ENCODE measurements around the gene CEP63. TPM values are rescaled to one million over a fixed set of nuclear protein-coding genes. Genes with fewer than 3 reads are reported as not detected.

Gene CEP63
- total and polyA plus RNA-seq, 9 donors = 16.6 to 74.1 (median 22.2) TPM

- H3K4me3 ChIP-seq = no peak overlapping the region
- no peaks in the 10 kb centered on the region for H3K36me3 ChIP-seq
- no peak for DNase-seq
- no peak overlapping the region for H3K27ac ChIP-seq
- no peaks in the 10 kb centered on the region for H3K9me3 ChIP-seq
- H3K4me1 ChIP-seq (ENCODE audit: insufficient read depth) = no peaks in the 10 kb centered on the region
- 66 to 69% (median 68%) methylated on average over 4 of the region's 4 CpGs for WGBS, 3 donors
- intact Hi-C loops (cut with DNase I) = loop anchor here (5.0 to 10.0 kb wide), 4 partner anchors 151 to 1294 kb away; no protein-coding TSS in a partner anchor
- no peak for TF ChIP-seq CTCF (IDR thresholded peaks at IDR 0.05)
- no peak for TF ChIP-seq EP300 (IDR thresholded peaks at IDR 0.05)
- H3K27me3 ChIP-seq = no peaks in the 10 kb centered on the region
Observed at GRCh38 chr3:134603480-134603879, 117.6 kb downstream of the CEP63 start.

GRCh38 chr3:134603956-134604355, 118.1 kb downstream of the CEP63 start:
- intact Hi-C loops (cut with DNase I) = loop anchor here (5.0 to 10.0 kb wide), 4 partner anchors 151 to 1293 kb away; no protein-coding TSS in a partner anchor
- 87 to 89% (median 88%) methylated on average over 13 of the region's 13 CpGs for WGBS, 3 donors
- H3K27ac ChIP-seq = no peak overlapping the region
- no peak overlapping the region for H3K4me3 ChIP-seq
- H3K9me3 ChIP-seq = no peaks in the 10 kb centered on the region
- H3K4me1 ChIP-seq (ENCODE audit: insufficient read depth) = no peaks in the 10 kb centered on the region
- TF ChIP-seq EP300 (IDR thresholded peaks at IDR 0.05) (no peak), POLR2A (IDR thresholded peaks at IDR 0.05) (no peak), CTCF (IDR thresholded peaks at IDR 0.05) (no peak)
- H3K36me3 ChIP-seq = no peaks in the 10 kb centered on the region
- no peaks in the 10 kb centered on the region for H3K27me3 ChIP-seq
- no peak for DNase-seq

- no peaks in the 10 kb centered on the region for H3K9me3 ChIP-seq
- intact Hi-C loops (cut with DNase I) = loop anchor here in 2 of 4 donors (10.0 kb wide), 2 partner anchors 149 to 1289 kb away; no protein-coding TSS in a partner anchor
- H3K4me3 ChIP-seq = no peak overlapping the region
- no peaks in the 10 kb centered on the region for H3K27me3 ChIP-seq
- H3K36me3 ChIP-seq = no peaks in the 10 kb centered on the region
- WGBS, 3 donors = 76 to 79% (median 78%) methylated on average over 6 of the region's 6 CpGs
- TF ChIP-seq CTCF (IDR thresholded peaks at IDR 0.05) = no peak
- TF ChIP-seq POLR2A (IDR thresholded peaks at IDR 0.05) = no peak
- no peak for TF ChIP-seq EP300 (IDR thresholded peaks at IDR 0.05)
- H3K27ac ChIP-seq = no peak overlapping the region
- no peak for DNase-seq
- no peaks in the 10 kb centered on the region for H3K4me1 ChIP-seq (ENCODE audit: insufficient read depth)
Observed at GRCh38 chr3:134605556-134605955, 119.7 kb downstream of the CEP63 start.

- H3K9me3 ChIP-seq = no peaks in the 10 kb centered on the region
- intact Hi-C loops (cut with DNase I) = loop anchor here in 2 of 4 donors (10.0 kb wide), 2 partner anchors 148 to 1288 kb away; no protein-coding TSS in a partner anchor
- no peaks in the 10 kb centered on the region for H3K36me3 ChIP-seq
- H3K4me1 ChIP-seq (ENCODE audit: insufficient read depth) = no peaks in the 10 kb centered on the region
- WGBS, 3 donors = 22 to 33% (median 25%) methylated on average over 12 of the region's 12 CpGs
- no peak for DNase-seq
- H3K4me3 ChIP-seq = no peak overlapping the region
- no peaks in the 10 kb centered on the region for H3K27me3 ChIP-seq
- no peak overlapping the region for H3K27ac ChIP-seq
- TF ChIP-seq EP300 (IDR thresholded peaks at IDR 0.05) (no peak), POLR2A (IDR thresholded peaks at IDR 0.05) (no peak), CTCF (IDR thresholded peaks at IDR 0.05) (no peak)
Observed at GRCh38 chr3:134606033-134607025, 120.5 kb downstream of the CEP63 start.
